ENCODE data around the gene FIBCD1. TPM values are rescaled to one million over a fixed set of nuclear protein-coding genes. Genes with fewer than 3 reads are reported as not detected.

Gene FIBCD1
- polyA plus RNA-seq, 1 donor (not counting 4 experiments of a cell fraction or from before 2014, with no cell fraction given) = 0.79 TPM

GRCh38 chr9:130873966-130874365 lies 65.1 kb downstream of the FIBCD1 start:
- FAIRE-seq = no peak
- Histone ChIP-seq H3K27me3 (ENCODE audit: control insufficient read depth, extremely low read depth, insufficient read depth, low read length) (no peaks in the 10 kb centered on the region), H3K79me2 (ENCODE audit: control insufficient read depth, insufficient read depth, low read length) (peaks cover 6% of the 10 kb centered on the region), H3K4me1 (ENCODE audit: control insufficient read depth, extremely low read depth, insufficient read depth, low read length) (no peaks in the 10 kb centered on the region), H3K4me2 (ENCODE audit: control insufficient read depth, extremely low read depth, insufficient read depth, low read depth, low read length) (no peak overlapping the region), H3K36me3 (ENCODE audit: control insufficient read depth in 2 of 2, extremely low read depth in 1 of 2, insufficient read depth in 2 of 2, low read length in 2 of 2) (peaks cover 26 to 35% of the 10 kb centered on the region in 2 experiments), H3K4me3 (ENCODE audit: control insufficient read depth in 2 of 3, extremely low read depth in 1 of 3, insufficient read depth in 2 of 3, low read depth in 1 of 3, low read length in 3 of 3) (no peak overlapping the region), H2AFZ (ENCODE audit: control insufficient read depth, low read length) (no peak overlapping the region), H4K20me1 (ENCODE audit: control insufficient read depth, extremely low read depth, insufficient read depth, low read length) (peaks cover 4% of the 10 kb centered on the region), H3K27ac (ENCODE audit: control insufficient read depth, insufficient read depth, low read length) (no peak overlapping the region), H3K9me1 (ENCODE audit: control insufficient read depth, extremely low read depth, insufficient read depth, low read length) (no peaks in the 10 kb centered on the region), H3K9me3 (ENCODE audit: control insufficient read depth, low read depth, low read length) (no peaks in the 10 kb centered on the region), H3K9ac (ENCODE audit: control insufficient read depth, extremely low read depth, insufficient read depth, low read length) (no peak overlapping the region)
- dilution Hi-C loops (cut with MboI; ENCODE audit: extremely low pct_ligation_motif_present, low sequenced_read_pairs) = no loop called here
- DNase-seq (ENCODE audit: low read depth, low spot score) = no peak
- TF ChIP-seq EZH2 (IDR thresholded peaks at IDR 0.05; ENCODE audit: low read length) (no peak), CTCF (optimal IDR thresholded peaks at IDR 0.05 in 1 of 3, IDR thresholded peaks at IDR 0.05 in 1 of 3, conservative IDR thresholded peaks at IDR 0.05 in 1 of 3; ENCODE audit: extremely low read depth in 1 of 3, insufficient read depth in 2 of 3, low read length in 3 of 3) (no peak)

- Histone ChIP-seq H3K9me1 (ENCODE audit: control insufficient read depth, extremely low read depth, insufficient read depth, low read length) (no peaks in the 10 kb centered on the region), H3K27me3 (ENCODE audit: control insufficient read depth, extremely low read depth, insufficient read depth, low read length) (no peaks in the 10 kb centered on the region), H3K4me3 (ENCODE audit: control insufficient read depth in 2 of 3, extremely low read depth in 1 of 3, insufficient read depth in 2 of 3, low read depth in 1 of 3, low read length in 3 of 3) (no peak overlapping the region), H3K4me1 (ENCODE audit: control insufficient read depth, extremely low read depth, insufficient read depth, low read length) (no peaks in the 10 kb centered on the region), H3K27ac (ENCODE audit: control insufficient read depth, insufficient read depth, low read length) (no peak overlapping the region), H3K9ac (ENCODE audit: control insufficient read depth, extremely low read depth, insufficient read depth, low read length) (no peak overlapping the region), H3K9me3 (ENCODE audit: control insufficient read depth, low read depth, low read length) (no peaks in the 10 kb centered on the region), H3K36me3 (ENCODE audit: control insufficient read depth in 2 of 2, extremely low read depth in 1 of 2, insufficient read depth in 2 of 2, low read length in 2 of 2) (peaks cover 23 to 35% of the 10 kb centered on the region in 2 experiments), H3K4me2 (ENCODE audit: control insufficient read depth, extremely low read depth, insufficient read depth, low read depth, low read length) (no peak overlapping the region), H2AFZ (ENCODE audit: control insufficient read depth, low read length) (no peak overlapping the region), H4K20me1 (ENCODE audit: control insufficient read depth, extremely low read depth, insufficient read depth, low read length) (peaks cover 4% of the 10 kb centered on the region), H3K79me2 (ENCODE audit: control insufficient read depth, insufficient read depth, low read length) (peaks cover 6% of the 10 kb centered on the region)
- dilution Hi-C loops (cut with MboI; ENCODE audit: extremely low pct_ligation_motif_present, low sequenced_read_pairs) = no loop called here
- FAIRE-seq (no peak), DNase-seq (ENCODE audit: low read depth, low spot score) (no peak)
- TF ChIP-seq EZH2 (IDR thresholded peaks at IDR 0.05; ENCODE audit: low read length) = no peak
- no peak for TF ChIP-seq CTCF (optimal IDR thresholded peaks at IDR 0.05 in 1 of 3, IDR thresholded peaks at IDR 0.05 in 1 of 3, conservative IDR thresholded peaks at IDR 0.05 in 1 of 3; ENCODE audit: extremely low read depth in 1 of 3, insufficient read depth in 2 of 3, low read length in 3 of 3)
Observed at GRCh38 chr9:130872912-130873503, 66.0 kb downstream of the FIBCD1 start.

Measured in keratinocyte (primary cell).